Hepatocyte (in vitro differentiated cells): ENCODE measurements around the gene AURKAIP1. TPM values are rescaled to one million over a fixed set of nuclear protein-coding genes. Genes with fewer than 3 reads are reported as not detected.
"Not testable (repeated sequence)": the region's sequence is repeated elsewhere in the genome, so short reads cannot be mapped to it uniquely, and the experiment has no call there.

Experiments used
- DNase-seq: peaks from one replicate; pipeline ENCODE4 v3.0.0-alpha.2; 2016; ENCODE audit warnings: low spot score
- H2AFZ ChIP-seq: fragments of 200-600 bp; sonication (generic); 2 replicates; pipeline ENCODE4 v1.6.0; 2016; ENCODE audit warnings: antibody characterized with exemption, mild to moderate bottlenecking
- H3K27ac ChIP-seq: fragments of 200-600 bp; sonication (generic); 2 replicates; pipeline ENCODE4 v1.5.1; 2016; ENCODE audit warnings: mild to moderate bottlenecking
- H3K27me3 ChIP-seq: fragments of 200-600 bp; sonication (generic); 2 replicates; pipeline ENCODE4 v1.6.1; 2016
- H3K36me3 ChIP-seq: fragments of 200-600 bp; sonication (generic); replicated peaks from 2 replicates; pipeline ENCODE4 v1.5.1; 2016; ENCODE audit warnings: low read depth; ENCODE audit not compliant: insufficient read depth
- H3K4me1 ChIP-seq: fragments of 200-600 bp; sonication (generic); 2 replicates; pipeline ENCODE4 v1.5.1; 2016; ENCODE audit warnings: mild to moderate bottlenecking, moderate library complexity; ENCODE audit not compliant: insufficient read depth
- H3K4me2 ChIP-seq: fragments of 200-600 bp; sonication (generic); 2 replicates; pipeline ENCODE4 v1.6.0; 2016
- H3K4me3 ChIP-seq: fragments of 200-600 bp; sonication (generic); 2 replicates; pipeline ENCODE4 v1.5.1; 2016; ENCODE audit warnings: mild to moderate bottlenecking
- H3K79me2 ChIP-seq: fragments of 200-600 bp; sonication (generic); 2 replicates; pipeline ENCODE4 v1.6.0; 2017; ENCODE audit warnings: mild to moderate bottlenecking
- H3K9me2 ChIP-seq: fragments of 200-600 bp; sonication (generic); replicated peaks from 2 replicates; pipeline ENCODE4 v1.6.0; 2017; ENCODE audit warnings: mild to moderate bottlenecking; ENCODE audit not compliant: insufficient read depth
- H3K9me3 ChIP-seq: fragments of 200-600 bp; sonication (generic); 2 replicates; pipeline ENCODE4 v1.5.1; 2016; ENCODE audit warnings: low read depth, mild to moderate bottlenecking
- H4K20me1 ChIP-seq: fragments of 200-600 bp; sonication (generic); 2 replicates; pipeline ENCODE4 v1.6.0; 2016; ENCODE audit warnings: mild to moderate bottlenecking; ENCODE audit not compliant: insufficient read depth, poor library complexity, severe bottlenecking
- CTCF ChIP-seq: fragments of 200-600 bp; sonication (generic); IDR thresholded peaks from 2 replicates; pipeline ENCODE4 v1.5.1; 2016; ENCODE audit warnings: antibody characterized with exemption, mild to moderate bottlenecking; ENCODE audit not compliant: poor library complexity
- EZH2 ChIP-seq: fragments of 200-600 bp; sonication (generic); IDR thresholded peaks from 2 replicates; pipeline ENCODE4 v1.6.1; 2016; ENCODE audit warnings: antibody characterized with exemption, mild to moderate bottlenecking, borderline replicate concordance
- EZH2phosphoT487 ChIP-seq: fragments of 200-600 bp; sonication (generic); IDR thresholded peaks from one replicate; pipeline ENCODE4 v1.6.1; 2018; ENCODE audit warnings: antibody characterized with exemption, mild to moderate bottlenecking, low read depth, moderate library complexity; ENCODE audit not compliant: unreplicated experiment, severe bottlenecking
- WGBS: methylation state at CpG from one replicate; pipeline ENCODE4 v1.1.6; 2016; ENCODE audit warnings: low lambda C conversion rate; ENCODE audit errors: missing lambda C conversion rate; 5-methylcytosine and 5-hydroxymethylcytosine counted together
- polyA plus RNA-seq: library from polyadenylated mRNA; unstranded; fragments of >200 nt; fragmentation: Nextera tagmentation; extraction: Ambion mirVana; gene quantifications from 2 replicates; pipeline ENCODE4 v1.2.1, GENCODE V29; 2016
- total RNA-seq: library from RNA; depleted of rRNA; stranded (reverse); fragments of >200 nt; gene quantifications from 2 replicates; pipeline ENCODE4 v1.2.3, GENCODE V29; 2014

Gene AURKAIP1
- total and polyA plus RNA-seq, 2 experiments from 2014 or later = 92.9 to 238 TPM

- peak; percentile 82 for TF ChIP-seq CTCF
- TF ChIP-seq EZH2phosphoT487 = no peak
- no peaks in the 10 kb centered on the region for H3K27me3 ChIP-seq
- WGBS = 62% methylated on average over 25 of the region's 26 CpGs
- no peak overlapping the region for H3K27ac ChIP-seq
- H3K9me2 ChIP-seq = no peaks in the 10 kb centered on the region
- H3K79me2 ChIP-seq = peaks cover 27% of the 10 kb centered on the region
- peak; percentile 75 for DNase-seq
- H3K9me3 ChIP-seq = no peaks in the 10 kb centered on the region
- no peaks in the 10 kb centered on the region for H3K36me3 ChIP-seq
- H3K4me1 ChIP-seq = peaks cover 9% of the 10 kb centered on the region
- H2AFZ ChIP-seq = no peak overlapping the region
- H4K20me1 ChIP-seq = no peaks in the 10 kb centered on the region
- no peak overlapping the region for H3K4me3 ChIP-seq
- H3K4me2 ChIP-seq = no peak overlapping the region
Measured at GRCh38 chr1:1371746-1372711, 3.0 kb downstream of the AURKAIP1 start.

- H3K4me3 ChIP-seq = no peak overlapping the region
- WGBS = 92% methylated on average over 11 of the region's 12 CpGs
- no peaks in the 10 kb centered on the region for H4K20me1 ChIP-seq
- no peaks in the 10 kb centered on the region for H3K9me3 ChIP-seq
- no peaks in the 10 kb centered on the region for H3K27me3 ChIP-seq
- no peak for DNase-seq
- no peak overlapping the region for H2AFZ ChIP-seq
- peaks cover 9% of the 10 kb centered on the region for H3K4me1 ChIP-seq
- H3K27ac ChIP-seq = no peak overlapping the region
- H3K79me2 ChIP-seq = peaks cover 27% of the 10 kb centered on the region
- no peaks in the 10 kb centered on the region for H3K36me3 ChIP-seq
- no peak overlapping the region for H3K4me2 ChIP-seq
- H3K9me2 ChIP-seq = no peaks in the 10 kb centered on the region
- TF ChIP-seq EZH2 = no peak
- TF ChIP-seq EZH2phosphoT487 = no peak
- no peak for TF ChIP-seq CTCF
Measured at GRCh38 chr1:1371364-1371745, 3.7 kb downstream of the AURKAIP1 start.

GRCh38 chr1:1370771-1371300 lies 4.2 kb downstream of the AURKAIP1 start:
- 94% methylated on average over 14 of the region's 16 CpGs for WGBS
- Histone ChIP-seq H3K79me2 (peaks cover 24% of the 10 kb centered on the region), H3K4me2 (no peak overlapping the region), H3K9me2 (no peaks in the 10 kb centered on the region), H4K20me1 (no peaks in the 10 kb centered on the region), H3K27ac (no peak overlapping the region), H3K36me3 (no peaks in the 10 kb centered on the region), H3K27me3 (no peaks in the 10 kb centered on the region), H3K4me3 (no peak overlapping the region), H3K4me1 (peaks cover 6% of the 10 kb centered on the region), H3K9me3 (no peaks in the 10 kb centered on the region), H2AFZ (no peak overlapping the region)
- TF ChIP-seq EZH2phosphoT487 (no peak), EZH2 (no peak)
- DNase-seq = no peak

- 93% methylated on average over 14 of the region's 14 CpGs for WGBS
- not testable (repeated sequence) for H3K36me3 ChIP-seq, H3K27me3 ChIP-seq, H3K4me1 ChIP-seq, H3K27ac ChIP-seq, H2AFZ ChIP-seq, H3K4me2 ChIP-seq, H3K9me2 ChIP-seq, H3K4me3 ChIP-seq, H4K20me1 ChIP-seq, DNase-seq, H3K9me3 ChIP-seq
- H3K79me2 ChIP-seq = peaks cover 23% of the 10 kb centered on the region
Measured at GRCh38 chr1:1370094-1370493, 4.9 kb downstream of the AURKAIP1 start.
